ENCODE measurements around the gene KCNA10.

The KCNA10 gene

DNA sequence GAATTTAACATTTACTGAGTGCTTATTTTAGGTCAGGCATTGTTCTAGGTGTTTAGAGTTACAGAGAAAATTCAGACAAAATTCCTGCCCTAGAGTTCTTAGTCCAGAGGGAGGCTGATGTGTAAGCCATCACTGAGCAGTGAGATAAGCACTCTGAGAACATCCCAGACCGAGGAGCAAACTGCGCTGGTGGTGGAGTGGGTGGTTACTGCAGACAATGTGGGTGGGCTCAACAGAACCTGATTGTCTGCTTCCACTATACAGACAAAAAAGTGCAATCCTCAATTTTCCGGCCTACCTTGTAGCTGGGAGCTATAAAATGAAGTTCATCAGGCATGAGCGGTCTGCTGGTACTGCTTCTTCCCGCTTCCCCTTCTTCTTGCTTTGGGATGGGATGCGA, 44.5 kb downstream of the KCNA10 start:
- no peak for DNase-seq
- Histone ChIP-seq H3K9me3 (no peaks in the 10 kb centered on the region), H3K27me3 (peaks cover 0 to 4% of the 10 kb centered on the region in 2 donors), H3K36me3 (no peaks in the 10 kb centered on the region), H3K4me3 (no peak overlapping the region), H3K4me1 (no peaks in the 10 kb centered on the region), H3K27ac (no peak overlapping the region)
- intact Hi-C loops (cut with DNase I; ENCODE audit: low total_unique reads): no loop called here
- TF ChIP-seq, protein P1, sequence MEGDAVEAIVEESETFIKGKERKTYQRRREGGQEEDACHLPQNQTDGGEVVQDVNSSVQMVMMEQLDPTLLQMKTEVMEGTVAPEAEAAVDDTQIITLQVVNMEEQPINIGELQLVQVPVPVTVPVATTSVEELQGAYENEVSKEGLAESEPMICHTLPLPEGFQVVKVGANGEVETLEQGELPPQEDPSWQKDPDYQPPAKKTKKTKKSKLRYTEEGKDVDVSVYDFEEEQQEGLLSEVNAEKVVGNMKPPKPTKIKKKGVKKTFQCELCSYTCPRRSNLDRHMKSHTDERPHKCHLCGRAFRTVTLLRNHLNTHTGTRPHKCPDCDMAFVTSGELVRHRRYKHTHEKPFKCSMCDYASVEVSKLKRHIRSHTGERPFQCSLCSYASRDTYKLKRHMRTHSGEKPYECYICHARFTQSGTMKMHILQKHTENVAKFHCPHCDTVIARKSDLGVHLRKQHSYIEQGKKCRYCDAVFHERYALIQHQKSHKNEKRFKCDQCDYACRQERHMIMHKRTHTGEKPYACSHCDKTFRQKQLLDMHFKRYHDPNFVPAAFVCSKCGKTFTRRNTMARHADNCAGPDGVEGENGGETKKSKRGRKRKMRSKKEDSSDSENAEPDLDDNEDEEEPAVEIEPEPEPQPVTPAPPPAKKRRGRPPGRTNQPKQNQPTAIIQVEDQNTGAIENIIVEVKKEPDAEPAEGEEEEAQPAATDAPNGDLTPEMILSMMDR (IDR thresholded peaks at IDR 0.05): no peak

DNA sequence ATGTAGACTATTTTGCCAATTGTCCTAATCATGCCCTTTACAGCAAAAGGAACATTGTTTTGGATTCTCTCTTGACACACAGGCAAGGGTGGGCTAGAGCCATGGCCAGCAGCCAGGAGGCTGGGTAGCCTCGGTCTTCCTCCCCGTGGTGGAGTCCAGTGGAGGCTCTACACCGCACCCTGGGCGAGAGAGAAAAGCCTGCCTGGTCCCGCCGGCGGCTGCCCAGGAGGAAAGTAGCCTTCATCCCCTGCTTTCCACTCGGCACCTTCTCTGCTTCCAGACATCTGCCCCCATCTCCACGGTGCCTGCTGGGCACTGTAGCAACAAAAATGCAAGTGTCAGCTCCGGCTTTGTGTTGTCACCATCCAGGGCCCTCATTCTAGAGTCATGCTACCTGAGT, 46.4 kb downstream of the KCNA10 start:
- TF ChIP-seq, protein P1 (IDR thresholded peaks at IDR 0.05): no peak
- H3K36me3 ChIP-seq: no peaks in the 10 kb centered on the region
- H3K4me1 ChIP-seq: no peaks in the 10 kb centered on the region
- no peak overlapping the region for H3K27ac ChIP-seq
- intact Hi-C loops (cut with DNase I; ENCODE audit: low total_unique reads): no loop called here
- DNase-seq: no peak
- no peak overlapping the region for H3K4me3 ChIP-seq
- peaks cover 0 to 4% of the 10 kb centered on the region in 2 donors for H3K27me3 ChIP-seq
- H3K9me3 ChIP-seq: no peaks in the 10 kb centered on the region

GRCh38 chr1:110471131-110471530, 47.8 kb downstream of the KCNA10 start:
- H3K4me3 ChIP-seq: no peak overlapping the region
- H3K27me3 ChIP-seq: peaks cover 0 to 4% of the 10 kb centered on the region in 2 donors
- no peak for DNase-seq
- no peaks in the 10 kb centered on the region for H3K9me3 ChIP-seq
- no peaks in the 10 kb centered on the region for H3K36me3 ChIP-seq
- intact Hi-C loops (cut with DNase I; ENCODE audit: low total_unique reads): no loop called here
- H3K27ac ChIP-seq: no peak overlapping the region
- TF ChIP-seq, protein P1 (IDR thresholded peaks at IDR 0.05): no peak
- H3K4me1 ChIP-seq: no peaks in the 10 kb centered on the region
